Naive thymus-derived CD4-positive, alpha-beta T cell (primary cell): ENCODE results near the gene EGFLAM. TPM values are rescaled to one million over a fixed set of nuclear protein-coding genes. Genes with fewer than 3 reads are reported as not detected.

Experiments used
- ATAC-seq: fragments of 150-1000 bp; cut with Tn5 transposase; 2 replicates; pipeline ENCODE4 v1.10.0; 2021; ENCODE audit warnings: mild to moderate bottlenecking, moderate library complexity
- CTCF ChIA-PET: fragments of 350-600 bp; sonication (Branson Sonifier 250); formaldehyde crosslinking; loops from one replicate; lab custom pipeline; 2021; ENCODE audit warnings: antibody characterized with exemption; lab: Charles Lee
- POLR2A ChIA-PET: fragments of 350-600 bp; sonication (Branson Sonifier 250); formaldehyde crosslinking; loops from one replicate; lab custom pipeline; 2021; ENCODE audit warnings: antibody characterized with exemption, inconsistent platforms; lab: Charles Lee
- DNase-seq, 9 donors: peaks; one replicate each; pipeline versions ENCODE4 v3.0.0 to v3.0.0-alpha.2; 2020 to 2022; ENCODE audit warnings: mixed read lengths in 1 of 9
- H3K27ac ChIP-seq: one replicate; pipeline ENCODE4 v1.7.0; 2013; ENCODE audit warnings: mild to moderate bottlenecking, low read depth, low read length, moderate library complexity
- H3K27me3 ChIP-seq, 2 donors: one replicate each; pipeline ENCODE4 v1.7.0; 2013; ENCODE audit warnings: low read length in 2 of 2, mild to moderate bottlenecking in 2 of 2, moderate library complexity in 2 of 2; ENCODE audit not compliant: control insufficient read depth in 2 of 2, insufficient read depth in 2 of 2
- H3K36me3 ChIP-seq, 3 experiments: 1 replicate in 2 of 3; 2 replicates in 1 of 3; pipeline ENCODE4 v1.7.0; 2013; ENCODE audit warnings: low read length in 3 of 3, mild to moderate bottlenecking in 3 of 3, moderate library complexity in 1 of 3; ENCODE audit not compliant: insufficient read depth in 3 of 3, control insufficient read depth in 2 of 3
- H3K4me1 ChIP-seq, 2 donors: one replicate each; pipeline ENCODE4 v1.7.0; 2013; ENCODE audit warnings: low read length in 2 of 2, mild to moderate bottlenecking in 2 of 2, moderate library complexity in 1 of 2; ENCODE audit not compliant: control insufficient read depth in 2 of 2, insufficient read depth in 2 of 2
- H3K4me3 ChIP-seq: 2 replicates; pipeline ENCODE4 v1.7.0; 2013; ENCODE audit warnings: mild to moderate bottlenecking, low read length
- H3K9me3 ChIP-seq, 3 experiments: 1 replicate in 2 of 3; 2 replicates in 1 of 3; pipeline ENCODE4 v1.7.0; 2013; ENCODE audit warnings: low read length in 3 of 3; ENCODE audit not compliant: control insufficient read depth in 2 of 3
- H3K27ac Mint-ChIP-seq, 9 donors: one replicate each; pipeline ENCODE4 v1.8.0; 2020 to 2022; ENCODE audit warnings: mixed read lengths in 9 of 9, mild to moderate bottlenecking in 8 of 9, moderate library complexity in 5 of 9, inconsistent platforms in 2 of 9
- H3K27me3 Mint-ChIP-seq, 5 donors: one replicate each; pipeline ENCODE4 v1.8.0; 2021 to 2022; ENCODE audit warnings: mixed read lengths in 5 of 5, mild to moderate bottlenecking in 1 of 5
- H3K36me3 Mint-ChIP-seq, 5 donors: one replicate each; pipeline ENCODE4 v1.8.0; 2020 to 2022; ENCODE audit warnings: mixed read lengths in 5 of 5, mild to moderate bottlenecking in 3 of 5, inconsistent platforms in 1 of 5
- H3K4me1 Mint-ChIP-seq, 7 donors: one replicate each; pipeline ENCODE4 v1.8.0; 2020 to 2022; ENCODE audit warnings: mixed read lengths in 7 of 7, mild to moderate bottlenecking in 3 of 7, inconsistent platforms in 1 of 7
- H3K4me3 Mint-ChIP-seq, 10 donors: one replicate each; pipeline ENCODE4 v1.8.0; 2020 to 2022; ENCODE audit warnings: mild to moderate bottlenecking in 10 of 10, mixed read lengths in 10 of 10, moderate library complexity in 6 of 10, inconsistent platforms in 2 of 10
- H3K9me3 Mint-ChIP-seq, 11 donors: one replicate each; pipeline ENCODE4 v1.8.0; 2020 to 2022; ENCODE audit warnings: mixed read lengths in 11 of 11, mild to moderate bottlenecking in 4 of 11, inconsistent platforms in 1 of 11, moderate library complexity in 1 of 11
- intact Hi-C, 2 donors: fragments of 100-400 bp; cut with micrococcal nuclease; formaldehyde crosslinking; loops; one replicate each; pipeline ENCODE4 v1.15.1; 2023
- polyA plus RNA-seq, 2 donors: library from polyadenylated mRNA; unstranded; fragments of 300-500 nt; fragmentation: Illumina TruSeq; gene quantifications; one replicate each; pipeline ENCODE4 v1.2.3, GENCODE V29; 2021
- total RNA-seq, 6 experiments: library from RNA in 5 of 6; stranded (reverse) in 5 of 6; gene quantifications; 1 replicate in 5 of 6; 2 replicates in 1 of 6; pipeline ENCODE4 v1.2.3 and lab custom pipeline; 2021 to 2026

The EGFLAM gene
- total and polyA plus RNA-seq, 7 experiments from 2014 or later, result not detected

- Histone ChIP-seq H3K4me1 (no peaks in the 10 kb centered on the region), H3K9me3 (no peaks in the 10 kb centered on the region), H3K27me3 (no peaks in the 10 kb centered on the region), H3K27ac (no peak overlapping the region), H3K4me3 (no peak overlapping the region), H3K36me3 (no peaks in the 10 kb centered on the region)
- peaks cover 0 to 5% (median 0%) of the 10 kb centered on the region in 7 donors for H3K4me1 Mint-ChIP-seq
- H3K27ac Mint-ChIP-seq, result no peak overlapping the region
- ChIA-PET POLR2A (no interaction called here), CTCF (interaction anchor here (1.5 kb wide), 1 partner anchor 22 kb away, joined by 7 read pairs; no protein-coding TSS in a partner anchor)
- H3K36me3 Mint-ChIP-seq, result peaks cover 0 to 5% (median 3%) of the 10 kb centered on the region in 5 donors
- no peak overlapping the region for H3K4me3 Mint-ChIP-seq
- intact Hi-C loops, result no loop called here
- peaks cover 20 to 41% (median 30%) of the 10 kb centered on the region in 5 donors for H3K27me3 Mint-ChIP-seq
- DNase-seq (no peak), ATAC-seq (no peak)
- peaks cover 0 to 6% (median 0%) of the 10 kb centered on the region in 11 donors for H3K9me3 Mint-ChIP-seq
These were observed 205.5 kb downstream of the EGFLAM start for GRCh38 chr5:38463634-38464521.

- Mint-ChIP-seq H3K4me3 (no peak overlapping the region), H3K27ac (no peak overlapping the region), H3K9me3 (no peaks in the 10 kb centered on the region), H3K27me3 (peaks cover 16 to 45% (median 30%) of the 10 kb centered on the region in 5 donors), H3K36me3 (peaks cover 0 to 3% (median 0%) of the 10 kb centered on the region in 5 donors), H3K4me1 (peaks cover 0 to 5% (median 0%) of the 10 kb centered on the region in 7 donors)
- H3K9me3 ChIP-seq, result no peaks in the 10 kb centered on the region
- ATAC-seq, result no peak
- CTCF ChIA-PET, result interaction anchor here (0.5 kb wide), 1 partner anchor 1683 kb away, joined by 3 read pairs; no protein-coding TSS in a partner anchor
- no peaks in the 10 kb centered on the region for H3K27me3 ChIP-seq
- H3K4me3 ChIP-seq, result no peak overlapping the region
- POLR2A ChIA-PET, result interaction anchor here (0.9 kb wide), 1 partner anchor 11 kb away, joined by 3 read pairs; no protein-coding TSS in a partner anchor
- H3K36me3 ChIP-seq, result no peaks in the 10 kb centered on the region
- H3K4me1 ChIP-seq, result no peaks in the 10 kb centered on the region
- no peak overlapping the region for H3K27ac ChIP-seq
- no peak for DNase-seq
- intact Hi-C loops, result no loop called here
These were observed 206.7 kb downstream of the EGFLAM start for GRCh38 chr5:38465061-38465460.

GRCh38 chr5:38465702-38466423 lies 207.5 kb downstream of the EGFLAM start:
- Histone ChIP-seq H3K4me1 (no peaks in the 10 kb centered on the region), H3K36me3 (no peaks in the 10 kb centered on the region), H3K9me3 (no peaks in the 10 kb centered on the region), H3K27me3 (no peaks in the 10 kb centered on the region), H3K4me3 (no peak overlapping the region), H3K27ac (no peak overlapping the region)
- ChIA-PET POLR2A (interaction anchor here (0.9 kb wide), 1 partner anchor 10 kb away, joined by 3 read pairs; no protein-coding TSS in a partner anchor), CTCF (no interaction called here)
- no peak for DNase-seq
- Mint-ChIP-seq H3K9me3 (no peaks in the 10 kb centered on the region), H3K36me3 (no peaks in the 10 kb centered on the region), H3K4me1 (peaks cover 0 to 5% (median 0%) of the 10 kb centered on the region in 7 donors), H3K27me3 (peaks cover 10 to 43% (median 30%) of the 10 kb centered on the region in 5 donors), H3K27ac (no peak overlapping the region), H3K4me3 (no peak overlapping the region)
- ATAC-seq, result no peak
- intact Hi-C loops, result no loop called here

- intact Hi-C loops, result no loop called here
- ChIA-PET CTCF (no interaction called here), POLR2A (no interaction called here)
- Mint-ChIP-seq H3K4me1 (peaks cover 0 to 5% (median 0%) of the 10 kb centered on the region in 7 donors), H3K4me3 (no peak overlapping the region), H3K27me3 (peaks cover 8 to 40% (median 32%) of the 10 kb centered on the region in 5 donors), H3K27ac (no peak overlapping the region), H3K9me3 (no peaks in the 10 kb centered on the region), H3K36me3 (no peaks in the 10 kb centered on the region)
- Histone ChIP-seq H3K4me3 (no peak overlapping the region), H3K9me3 (no peaks in the 10 kb centered on the region), H3K27me3 (no peaks in the 10 kb centered on the region), H3K27ac (no peak overlapping the region), H3K4me1 (no peaks in the 10 kb centered on the region), H3K36me3 (no peaks in the 10 kb centered on the region)
- ATAC-seq (no peak), DNase-seq (no peak)
These were observed 208.2 kb downstream of the EGFLAM start for GRCh38 chr5:38466424-38467189.

- peaks cover 17 to 41% (median 35%) of the 10 kb centered on the region in 5 donors for H3K27me3 Mint-ChIP-seq
- peaks cover 0 to under 1% (median 0%) of the 10 kb centered on the region in 7 donors for H3K4me1 Mint-ChIP-seq
- H3K9me3 Mint-ChIP-seq, result no peaks in the 10 kb centered on the region
- CTCF ChIA-PET, result interaction anchor here (0.6 to 0.9 kb wide), 2 partner anchors 23 to 350 kb away, joined by 3 read pairs; no protein-coding TSS in a partner anchor
- ATAC-seq, result no peak
- H3K4me1 ChIP-seq, result no peaks in the 10 kb centered on the region
- H3K27me3 ChIP-seq, result no peaks in the 10 kb centered on the region
- no peaks in the 10 kb centered on the region for H3K36me3 ChIP-seq
- no peak overlapping the region for H3K4me3 Mint-ChIP-seq
- H3K27ac ChIP-seq, result no peak overlapping the region
- H3K36me3 Mint-ChIP-seq, result no peaks in the 10 kb centered on the region
- no peaks in the 10 kb centered on the region for H3K9me3 ChIP-seq
- DNase-seq, result no peak
- intact Hi-C loops, result no loop called here
- POLR2A ChIA-PET, result no interaction called here
- H3K4me3 ChIP-seq, result no peak overlapping the region
- H3K27ac Mint-ChIP-seq, result no peak overlapping the region
These were observed 209.1 kb downstream of the EGFLAM start for GRCh38 chr5:38467353-38468040.
